Right lung (tissue), 5 donors: ENCODE results near the gene APEX2. TPM values are rescaled to one million over a fixed set of nuclear protein-coding genes. Genes with fewer than 3 reads are reported as not detected.
"Not testable (repeated sequence)": the region's sequence is repeated elsewhere in the genome, so short reads cannot be mapped to it uniquely, and the experiment has no call there.

Experiments used
- DNase-seq, 2 donors: peaks; one replicate each; pipeline ENCODE4 v3.0.0-alpha.2; 2013
- polyA plus RNA-seq, 5 donors: library from polyadenylated mRNA; unstranded; fragments of 120-200 nt; gene quantifications; one replicate each; pipeline versions ENCODE4 v1.2.1 to v1.2.3, GENCODE V29; 2013; ENCODE audit warnings: inconsistent platforms in 1 of 5, low replicate concordance in 1 of 5; ENCODE audit not compliant: insufficient read length in 5 of 5, insufficient read depth in 1 of 5

Gene APEX2
- polyA plus RNA-seq, 5 donors = 12.0 to 18.9 (median 13.6) TPM

GRCh38 chrX:55008571-55009358 lies 8.6 kb downstream of the APEX2 start:
- no peak for DNase-seq

DNA sequence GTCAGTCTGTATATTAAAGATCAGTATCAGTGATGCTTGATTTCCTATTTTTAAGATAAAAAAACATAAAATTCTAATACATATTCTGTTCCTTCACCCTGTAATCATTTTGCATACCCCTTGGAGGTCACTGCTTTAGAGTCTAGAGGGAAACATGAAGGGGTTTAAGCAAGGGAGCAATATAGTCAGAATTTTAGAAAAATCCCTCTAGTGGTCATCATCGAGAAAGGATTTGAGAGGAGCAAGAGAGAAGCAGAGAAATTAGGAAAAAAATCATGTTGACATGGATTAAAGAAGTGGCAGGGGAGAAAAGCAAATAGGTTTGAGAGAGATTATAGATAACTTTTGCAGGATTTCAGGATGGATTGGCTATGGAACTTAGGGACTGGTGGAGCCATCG lies 11.1 kb downstream of the APEX2 start:
- no peak for DNase-seq

GRCh38 chrX:55014897-55015299 lies 14.7 kb downstream of the APEX2 start:
- no peak for DNase-seq

GRCh38 chrX:55026143-55026542 lies 26.0 kb downstream of the APEX2 start:
- no peak for DNase-seq

DNA sequence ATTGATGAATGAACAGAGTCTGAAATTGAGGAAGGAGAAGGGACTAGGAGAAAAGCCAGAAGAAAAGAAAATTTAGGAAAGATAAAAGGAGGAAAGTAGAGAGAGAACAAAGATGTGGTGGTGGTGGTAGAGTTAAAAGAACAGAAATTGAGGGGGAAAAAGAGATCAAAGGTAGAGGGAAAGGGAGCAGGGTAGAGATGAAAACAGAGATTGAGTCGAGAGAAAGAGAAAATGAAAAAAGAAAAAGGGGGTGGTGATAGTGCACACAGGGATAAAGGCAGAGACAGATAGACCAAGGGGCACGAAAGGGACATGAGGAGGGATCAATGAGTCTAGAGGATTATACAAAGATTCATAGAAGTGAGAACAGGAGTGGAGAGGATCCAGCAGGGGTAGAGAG lies 26.7 kb downstream of the APEX2 start:
- no peak for DNase-seq

- DNase-seq = no peak
These were observed 27.9 kb downstream of the APEX2 start for GRCh38 chrX:55028040-55028439.

DNA sequence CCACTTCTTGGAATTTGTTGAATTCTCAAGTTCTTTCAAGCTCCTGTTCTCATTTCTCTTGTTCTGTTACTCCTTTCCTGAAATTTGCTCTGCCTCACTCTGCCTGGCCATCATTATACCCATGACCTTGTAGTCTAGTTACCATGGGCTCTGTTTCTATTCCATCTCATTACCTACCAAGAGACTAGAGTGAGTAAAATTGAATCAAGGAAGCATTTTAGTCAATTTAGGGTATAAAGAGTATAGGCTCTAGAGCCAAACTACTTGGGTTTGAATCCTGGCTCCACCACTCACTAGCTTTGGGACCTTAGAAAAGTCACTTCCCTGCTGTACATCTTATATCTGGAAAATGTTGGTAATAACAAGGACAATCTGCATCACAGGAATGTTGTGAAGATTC lies 28.4 kb downstream of the APEX2 start:
- DNase-seq = no peak

- no peak for DNase-seq
These were observed 29.1 kb downstream of the APEX2 start for GRCh38 chrX:55029291-55029690.

GRCh38 chrX:55030271-55031205 lies 30.4 kb downstream of the APEX2 start, which contains the start of gene ALAS2:
TSS of gene ALAS2 (minus strand) at chrX:55030977. CDS start at chrX:55026000, 4,977 bp downstream.
- DNase-seq = no peak

- DNase-seq = no peak
These were observed 33.3 kb downstream of the APEX2 start for GRCh38 chrX:55033429-55033828.

- no peak for DNase-seq
These were observed 39.3 kb downstream of the APEX2 start for GRCh38 chrX:55039471-55039870.

GRCh38 chrX:55041514-55041913 lies 41.4 kb downstream of the APEX2 start:
- DNase-seq = no peak

DNA sequence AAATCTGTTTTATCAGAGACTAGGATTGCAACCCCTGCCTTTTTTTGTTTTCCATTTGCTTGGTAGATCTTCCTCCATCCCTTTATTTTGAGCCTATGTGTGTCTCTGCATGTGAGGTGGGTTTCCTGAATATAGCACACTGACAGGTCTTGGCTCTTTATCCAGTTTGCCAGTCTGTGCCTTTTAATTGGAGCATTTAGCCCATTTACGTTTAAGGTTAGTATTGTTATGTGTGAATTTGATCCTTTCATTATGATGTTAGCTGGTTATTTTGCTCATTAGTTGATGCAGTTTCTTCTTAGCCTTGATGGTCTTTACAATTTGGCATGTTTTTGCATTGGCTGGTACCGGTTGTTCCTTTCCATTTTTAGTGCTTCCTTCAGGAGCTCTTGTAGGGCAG lies 50.4 kb downstream of the APEX2 start:
- not testable (repeated sequence) for DNase-seq

- DNase-seq = peak in 1 of 2 donors; percentile 2
These were observed 56.9 kb downstream of the APEX2 start for GRCh38 chrX:55056820-55057674.

- peak; percentile 29 to 37 for DNase-seq
These were observed 57.6 kb downstream of the APEX2 start for GRCh38 chrX:55057675-55058249.

Other genes with a start within 250 kb of the APEX2 start
- gene ITIH6, start 202.1 kb upstream of the APEX2 start, polyA plus RNA-seq = under 1 TPM in 4 of 5 donors, not detected in 1; 0.04 to 0.18 (median 0.09) TPM
- gene MAGED2, start 192.6 kb upstream of the APEX2 start, polyA plus RNA-seq = 100 to 1,000 TPM; 560 to 616 (median 589) TPM
- gene TRO, start 79.5 kb upstream of the APEX2 start, polyA plus RNA-seq = 100 to 1,000 TPM in 1 of 5 donors, 10 to 100 TPM in 4; 92.2 to 138 (median 96.3) TPM
- under 1 TPM; 0.32 to 0.58 (median 0.53) TPM for gene PFKFB1, start 6.2 kb upstream of the APEX2 start, polyA plus RNA-seq
- 10 to 100 TPM; 22.1 to 52.6 (median 29.1) TPM for gene ALAS2, start 30.6 kb downstream of the APEX2 start, polyA plus RNA-seq
- not detected for gene PAGE2B, start 74.7 kb downstream of the APEX2 start, polyA plus RNA-seq
- under 1 TPM in 1 of 5 donors, not detected in 4; 0.44 TPM for gene PAGE2, start 88.7 kb downstream of the APEX2 start, polyA plus RNA-seq
- gene PAGE5, start 220.0 kb downstream of the APEX2 start, polyA plus RNA-seq = not detected